B cell (primary cell): Measurements from ENCODE around the gene MAP3K21. TPM values are rescaled to one million over a fixed set of nuclear protein-coding genes. Genes with fewer than 3 reads are reported as not detected.

ENCODE experiments used
- ATAC-seq: fragments of 200-7000 bp; cut with Tn5 transposase; one replicate; pipeline ENCODE4 v1.10.0; 2021; ENCODE audit warnings: low read depth, mild to moderate bottlenecking, moderate number of reproducible peaks, moderate library complexity
- CTCF ChIA-PET: fragments of 350-600 bp; sonication (Branson Sonifier 250); formaldehyde crosslinking; loops from one replicate; lab custom pipeline; 2021; ENCODE audit warnings: antibody characterized with exemption, inconsistent platforms; lab: Charles Lee
- POLR2A ChIA-PET: fragments of 350-600 bp; sonication (Branson Sonifier 250); formaldehyde crosslinking; loops from one replicate; lab custom pipeline; 2021; ENCODE audit warnings: antibody characterized with exemption; lab: Charles Lee
- DNase-seq: peaks from one replicate; pipeline ENCODE4 v3.0.0; 2013
- H2AFZ ChIP-seq: 2 replicates; pipeline ENCODE4 v1.6.1; 2012; ENCODE audit warnings: mild to moderate bottlenecking, low read depth, low read length; ENCODE audit not compliant: insufficient read depth, poor library complexity, severe bottlenecking
- H3K27ac ChIP-seq, 2 donors: 1 replicate in 1 of 2; 2 replicates in 1 of 2; pipeline ENCODE4 v1.5.1; 2012 to 2013; ENCODE audit warnings: low read length in 2 of 2, mild to moderate bottlenecking in 2 of 2, moderate library complexity in 1 of 2
- H3K27me3 ChIP-seq, 4 experiments: fragments of 200-600 bp in 1 of 4; sonication (generic) in 1 of 4; replicated peaks in 1 of 4; 1 replicate in 2 of 4; 2 replicates in 2 of 4; pipeline versions ENCODE4 v1.6.1 to v1.7.0; 2013 to 2016; ENCODE audit warnings: low read length in 3 of 4, mild to moderate bottlenecking in 2 of 4, mixed read lengths in 1 of 4, moderate library complexity in 1 of 4; ENCODE audit not compliant: insufficient read depth in 4 of 4, control insufficient read depth in 3 of 4; ENCODE audit errors: control extremely low read depth in 1 of 4
- H3K36me3 ChIP-seq, 2 experiments: replicated peaks in 1 of 2; 1 replicate in 1 of 2; 2 replicates in 1 of 2; pipeline versions ENCODE4 v1.6.1 to v1.7.1; 2013; ENCODE audit warnings: low read length in 1 of 2; ENCODE audit not compliant: insufficient read depth in 2 of 2, control insufficient read depth in 1 of 2; ENCODE audit errors: control extremely low read depth in 1 of 2, extremely low read depth in 1 of 2
- H3K4me1 ChIP-seq, 2 donors: fragments of 200-600 bp in 1 of 2; sonication (generic) in 1 of 2; 1 replicate in 1 of 2; 2 replicates in 1 of 2; pipeline versions ENCODE4 v1.5.1 to v1.6.1; 2013 to 2017; ENCODE audit warnings: low read length in 2 of 2; ENCODE audit not compliant: control insufficient read depth in 2 of 2, insufficient read depth in 2 of 2
- H3K4me2 ChIP-seq: replicated peaks from 2 replicates; pipeline ENCODE3; 2012; ENCODE audit warnings: mild to moderate bottlenecking, low read depth, low read length; ENCODE audit not compliant: poor library complexity, severe bottlenecking
- H3K4me3 ChIP-seq, 5 experiments: fragments of 200-600 bp in 1 of 5; sonication (generic) in 1 of 5; 1 replicate in 3 of 5; 2 replicates in 2 of 5; pipeline versions ENCODE4 v1.5.1 to v1.7.0; 2011 to 2016; ENCODE audit warnings: low read length in 4 of 5, mild to moderate bottlenecking in 4 of 5, low read depth in 2 of 5, control low read depth in 1 of 5, moderate library complexity in 1 of 5; ENCODE audit not compliant: insufficient read depth in 1 of 5; ENCODE audit errors: control extremely low read depth in 1 of 5, extremely low read depth in 1 of 5
- H3K79me2 ChIP-seq: fragments of 200-600 bp; sonication (generic); one replicate; pipeline ENCODE4 v1.6.0; 2016; ENCODE audit warnings: low read length; ENCODE audit not compliant: control insufficient read depth, insufficient read depth
- H3K9ac ChIP-seq: fragments of 200-600 bp; sonication (generic); 2 replicates; pipeline ENCODE4 v1.6.1; 2017; ENCODE audit warnings: mild to moderate bottlenecking, low read length, moderate library complexity
- H3K9me3 ChIP-seq, 3 donors: one replicate each; pipeline versions ENCODE4 v1.6.1 to v1.7.1; 2013; ENCODE audit warnings: low read length in 2 of 3; ENCODE audit not compliant: control insufficient read depth in 2 of 3, insufficient read depth in 1 of 3; ENCODE audit errors: control extremely low read depth in 1 of 3
- H4K20me1 ChIP-seq: 2 replicates; pipeline ENCODE4 v1.6.0; 2012; ENCODE audit warnings: mild to moderate bottlenecking, low read length; ENCODE audit not compliant: insufficient read depth, control insufficient read depth, poor library complexity, severe bottlenecking
- H3K27ac Mint-ChIP-seq: one replicate; pipeline ENCODE4 v1.8.0; 2021; ENCODE audit warnings: mixed read lengths
- H3K27me3 Mint-ChIP-seq: one replicate; pipeline ENCODE4 v1.8.0; 2021; ENCODE audit warnings: mixed read lengths
- H3K4me1 Mint-ChIP-seq: one replicate; pipeline ENCODE4 v1.8.0; 2021; ENCODE audit warnings: mixed read lengths
- H3K4me3 Mint-ChIP-seq: one replicate; pipeline ENCODE4 v1.8.0; 2021; ENCODE audit warnings: mixed read lengths
- H3K9me3 Mint-ChIP-seq: one replicate; pipeline ENCODE4 v1.8.0; 2022; ENCODE audit warnings: mixed read lengths; ENCODE audit not compliant: insufficient read depth
- EZH2 ChIP-seq: IDR thresholded peaks from 2 replicates; pipeline ENCODE4 v1.6.1; 2012; ENCODE audit warnings: borderline replicate concordance, low read depth, mild to moderate bottlenecking, moderate library complexity, low read length; ENCODE audit not compliant: insufficient read depth, poor library complexity, severe bottlenecking
- WGBS: methylation state at CpG from one replicate; pipeline ENCODE4 v1.1.5; 2013; ENCODE audit warnings: missing lambda C conversion rate; ENCODE audit not compliant: insufficient coverage; 5-methylcytosine and 5-hydroxymethylcytosine counted together
- intact Hi-C: fragments of 100-400 bp; cut with micrococcal nuclease; formaldehyde crosslinking; loops from one replicate; pipeline ENCODE4 v1.10.0; 2022
- polyA plus RNA-seq: library from polyadenylated mRNA; depleted of rRNA; stranded (reverse); fragments of >200 nt; gene quantifications from 2 replicates; pipeline ENCODE4 v1.2.3, GENCODE V29; 2012
- total RNA-seq, 2 donors: library from RNA; stranded (reverse); fragments of 120-200 nt in 1 of 2; gene quantifications; 1 replicate in 1 of 2; 2 replicates in 1 of 2; pipeline versions ENCODE4 v1.2.3 to v1.2.4, GENCODE V29; 2013 to 2022
- TF ChIP-seq, protein P1 (sequence below): fragments of 200-600 bp; IDR thresholded peaks from one replicate; pipeline ENCODE4 v1.8.0; 2022; ENCODE audit warnings: antibody characterized with exemption, mild to moderate bottlenecking

The MAP3K21 gene
- total and polyA plus RNA-seq, 2 donors (not counting 1 experiment from before 2014, with no cell fraction given), result 1.5 to 3.7 TPM

DNA sequence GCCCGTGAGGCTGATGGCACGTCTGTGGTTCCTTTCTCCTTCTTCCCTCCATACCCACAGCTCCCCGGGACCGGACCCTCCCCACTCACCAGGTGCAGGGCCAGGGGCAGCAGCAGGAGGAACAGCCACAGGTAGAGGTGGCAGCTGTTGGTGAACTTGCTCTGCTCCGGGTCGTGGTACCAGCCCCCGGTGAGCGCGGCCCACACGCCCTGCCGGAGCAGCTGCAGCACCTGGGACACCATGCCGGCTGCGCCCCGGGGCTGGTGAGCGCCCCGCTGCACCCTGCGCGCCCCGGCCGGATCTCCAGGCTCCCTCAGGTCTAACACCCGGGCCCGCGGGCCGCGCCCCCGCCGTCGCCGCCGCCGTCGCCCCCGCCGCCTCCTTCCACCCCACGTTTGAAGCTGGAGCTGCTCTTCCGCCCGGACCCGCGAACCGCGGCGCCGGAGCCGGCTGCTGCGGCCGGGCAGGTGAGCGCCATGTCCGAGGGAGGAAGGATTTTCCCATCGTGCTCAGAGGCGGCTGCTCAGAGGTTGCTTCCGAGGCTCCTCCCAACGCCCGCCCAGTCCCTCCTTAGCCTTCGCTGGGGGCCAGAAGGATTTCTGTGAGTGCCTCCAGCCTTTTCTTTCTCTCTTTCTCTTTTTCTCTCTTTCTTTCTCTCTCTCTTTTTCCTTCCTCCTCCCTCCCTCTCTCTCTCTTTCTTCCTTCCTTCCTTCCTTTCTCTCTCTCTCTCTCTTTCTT lies 32.1 kb upstream of the MAP3K21 start, which contains the start of gene PCNX2:
Gene PCNX2 (minus strand): TSS at position 489 of the 738 bp plus-strand sequence. CDS start 247 bp downstream, at position 242.
- Mint-ChIP-seq H3K4me3 (peak within 1 kb of the TSS; percentile 83), H3K9me3 (no peaks in the 10 kb centered on the region), H3K27ac (peak within 1 kb of the TSS; percentile 77), H3K27me3 (no peaks in the 10 kb centered on the region), H3K4me1 (peaks cover 14% of the 10 kb centered on the region)
- Histone ChIP-seq H3K36me3 (no peaks in the 10 kb centered on the region), H3K79me2 (no peaks in the 10 kb centered on the region), H3K27me3 (peaks cover 0 to 2% (median 0%) of the 10 kb centered on the region in 4 experiments), H3K9me3 (no peaks in the 10 kb centered on the region), H3K9ac (peak within 1 kb of the TSS; percentile 73), H3K4me3 (peak within 1 kb of the TSS in 4 of 5 experiments; percentile 47 to 68 (median 62)), H2AFZ (peak within 1 kb of the TSS; percentile 84), H3K4me1 (peaks cover 11 to 13% of the 10 kb centered on the region in 2 donors), H3K27ac (peak within 1 kb of the TSS in 1 of 2 donors; percentile 47), H3K4me2 (peak within 1 kb of the TSS; percentile 92), H4K20me1 (no peaks in the 10 kb centered on the region)
- ATAC-seq, result peak; percentile 82
- intact Hi-C loops, result loop anchor here (1.0 kb wide), 1 partner anchor 32 kb away; the partner anchor contains the start of gene MAP3K21
- CTCF ChIA-PET, result interaction anchor here (1.0 to 1.9 kb wide), 3 partner anchors 10 to 13 kb away, joined by 3 to 9 read pairs (median 4); no protein-coding TSS in a partner anchor
- TF ChIP-seq, protein P1, sequence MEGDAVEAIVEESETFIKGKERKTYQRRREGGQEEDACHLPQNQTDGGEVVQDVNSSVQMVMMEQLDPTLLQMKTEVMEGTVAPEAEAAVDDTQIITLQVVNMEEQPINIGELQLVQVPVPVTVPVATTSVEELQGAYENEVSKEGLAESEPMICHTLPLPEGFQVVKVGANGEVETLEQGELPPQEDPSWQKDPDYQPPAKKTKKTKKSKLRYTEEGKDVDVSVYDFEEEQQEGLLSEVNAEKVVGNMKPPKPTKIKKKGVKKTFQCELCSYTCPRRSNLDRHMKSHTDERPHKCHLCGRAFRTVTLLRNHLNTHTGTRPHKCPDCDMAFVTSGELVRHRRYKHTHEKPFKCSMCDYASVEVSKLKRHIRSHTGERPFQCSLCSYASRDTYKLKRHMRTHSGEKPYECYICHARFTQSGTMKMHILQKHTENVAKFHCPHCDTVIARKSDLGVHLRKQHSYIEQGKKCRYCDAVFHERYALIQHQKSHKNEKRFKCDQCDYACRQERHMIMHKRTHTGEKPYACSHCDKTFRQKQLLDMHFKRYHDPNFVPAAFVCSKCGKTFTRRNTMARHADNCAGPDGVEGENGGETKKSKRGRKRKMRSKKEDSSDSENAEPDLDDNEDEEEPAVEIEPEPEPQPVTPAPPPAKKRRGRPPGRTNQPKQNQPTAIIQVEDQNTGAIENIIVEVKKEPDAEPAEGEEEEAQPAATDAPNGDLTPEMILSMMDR, result peak; percentile 23
- TF ChIP-seq EZH2, result no peak
- DNase-seq, result peak; percentile 62
- POLR2A ChIA-PET, result no interaction called here
- under 1% methylated on average over 54 of the region's 54 CpGs for WGBS

DNA sequence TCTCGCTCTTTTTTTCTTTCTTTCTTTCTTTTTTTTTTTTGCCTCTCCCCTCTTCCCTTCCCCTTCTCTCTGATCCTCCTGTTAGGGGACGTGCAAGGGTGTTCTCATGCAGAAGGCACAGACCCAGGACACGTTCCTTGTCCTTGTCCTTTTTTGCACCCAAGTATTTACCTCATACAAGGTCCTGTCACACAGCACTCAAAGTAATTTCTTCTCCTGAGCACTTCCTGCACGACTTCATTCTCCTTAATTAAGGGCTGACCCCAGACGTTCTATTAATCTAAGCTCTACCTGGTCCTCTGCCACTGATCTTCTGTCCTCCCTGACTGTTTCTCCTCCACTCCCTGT lies 31.6 kb upstream of the MAP3K21 start:
- Histone ChIP-seq H3K9ac (peak overlapping the region; percentile 73), H3K4me2 (peak overlapping the region; percentile 92), H3K9me3 (no peaks in the 10 kb centered on the region), H3K27me3 (peaks cover 0 to 5% (median 0%) of the 10 kb centered on the region in 4 experiments), H3K4me3 (peak overlapping the region in 4 of 5 experiments; percentile 47 to 68 (median 62)), H3K4me1 (peaks cover 11 to 13% of the 10 kb centered on the region in 2 donors), H3K27ac (no peak overlapping the region), H3K79me2 (no peaks in the 10 kb centered on the region), H2AFZ (peak overlapping the region; percentile 84), H3K36me3 (no peaks in the 10 kb centered on the region), H4K20me1 (no peaks in the 10 kb centered on the region)
- intact Hi-C loops, result loop anchor here (1.0 kb wide), 1 partner anchor 31 kb away; the partner anchor contains the start of gene MAP3K21
- CTCF ChIA-PET, result interaction anchor here (1.0 to 1.9 kb wide), 3 partner anchors 9 to 13 kb away, joined by 3 to 9 read pairs (median 4); no protein-coding TSS in a partner anchor
- POLR2A ChIA-PET, result no interaction called here
- TF ChIP-seq, protein P1, result no peak
- no peak for TF ChIP-seq EZH2
- Mint-ChIP-seq H3K27ac (peak overlapping the region; percentile 77), H3K4me3 (peak overlapping the region; percentile 83), H3K4me1 (peaks cover 14% of the 10 kb centered on the region), H3K9me3 (no peaks in the 10 kb centered on the region), H3K27me3 (no peaks in the 10 kb centered on the region)
- DNase-seq, result peak; percentile 9
- 2% methylated on average over 5 of the region's 5 CpGs for WGBS
- ATAC-seq, result no peak
